Measurements from ENCODE around the gene KRTAP1-4. TPM values are rescaled to one million over a fixed set of nuclear protein-coding genes. Genes with fewer than 3 reads are reported as not detected.

KRTAP1-4 gene
- total RNA-seq, 1 donor from 2014 or later: not detected

Other genes starting within 250 kb of the KRTAP1-4 start
- 1.2 TPM for gene KRT27, start 247.6 kb downstream of the KRTAP1-4 start, total RNA-seq
- gene KRT28, start 230.2 kb downstream of the KRTAP1-4 start, total RNA-seq: not detected
- 34.1 TPM for gene KRT10, start 207.6 kb downstream of the KRTAP1-4 start, total RNA-seq
- not detected for gene KRT12, start 163.0 kb downstream of the KRTAP1-4 start, total RNA-seq
- not detected for gene KRT20, start 145.0 kb downstream of the KRTAP1-4 start, total RNA-seq
- gene KRT23, start 92.5 kb downstream of the KRTAP1-4 start, total RNA-seq: 0.53 TPM
- not detected for gene KRT39, start 63.2 kb downstream of the KRTAP1-4 start, total RNA-seq
- not detected for gene KRT40, start 45.9 kb downstream of the KRTAP1-4 start, total RNA-seq
- not detected for gene KRTAP3-3, start 36.0 kb downstream of the KRTAP1-4 start, total RNA-seq
- not detected for gene KRTAP3-2, start 30.3 kb downstream of the KRTAP1-4 start, total RNA-seq
- gene KRTAP3-1, start 21.1 kb downstream of the KRTAP1-4 start, total RNA-seq: not detected
- not detected for gene KRTAP1-5, start 3.0 kb downstream of the KRTAP1-4 start, total RNA-seq
- not detected for gene KRTAP1-3, start 4.7 kb upstream of the KRTAP1-4 start, total RNA-seq
- gene KRTAP1-1, start 11.3 kb upstream of the KRTAP1-4 start, total RNA-seq: not detected
- gene KRTAP2-1, start 17.1 kb upstream of the KRTAP1-4 start, total RNA-seq: not detected
- gene KRTAP2-2, start 25.0 kb upstream of the KRTAP1-4 start, total RNA-seq: not detected
- not detected for gene KRTAP2-3, start 29.9 kb upstream of the KRTAP1-4 start, total RNA-seq
- gene KRTAP2-4, start 35.7 kb upstream of the KRTAP1-4 start, total RNA-seq: not detected
- gene KRTAP4-7, start 54.0 kb upstream of the KRTAP1-4 start, total RNA-seq: not detected
- not detected for gene KRTAP4-8, start 67.9 kb upstream of the KRTAP1-4 start, total RNA-seq
- not detected for gene KRTAP4-16, start 72.0 kb upstream of the KRTAP1-4 start, total RNA-seq
- gene KRTAP4-9, start 75.2 kb upstream of the KRTAP1-4 start, total RNA-seq: not detected
- gene KRTAP4-11, start 88.2 kb upstream of the KRTAP1-4 start, total RNA-seq: not detected
- gene KRTAP4-12, start 94.0 kb upstream of the KRTAP1-4 start, total RNA-seq: not detected
- not detected for gene KRTAP4-6, start 110.3 kb upstream of the KRTAP1-4 start, total RNA-seq
- not detected for gene KRTAP4-5, start 119.6 kb upstream of the KRTAP1-4 start, total RNA-seq
- not detected for gene KRTAP4-4, start 130.6 kb upstream of the KRTAP1-4 start, total RNA-seq
- not detected for gene KRTAP4-3, start 138.0 kb upstream of the KRTAP1-4 start, total RNA-seq
- gene KRTAP4-2, start 148.0 kb upstream of the KRTAP1-4 start, total RNA-seq: not detected
- gene KRTAP4-1, start 154.7 kb upstream of the KRTAP1-4 start, total RNA-seq: not detected
- not detected for gene KRTAP9-1, start 159.7 kb upstream of the KRTAP1-4 start, total RNA-seq
- not detected for gene KRTAP9-2, start 196.5 kb upstream of the KRTAP1-4 start, total RNA-seq
- not detected for gene KRTAP9-3, start 202.3 kb upstream of the KRTAP1-4 start, total RNA-seq
- not detected for gene KRTAP9-8, start 207.8 kb upstream of the KRTAP1-4 start, total RNA-seq
- not detected for gene KRTAP9-4, start 219.5 kb upstream of the KRTAP1-4 start, total RNA-seq
- gene KRTAP9-9, start 225.2 kb upstream of the KRTAP1-4 start, total RNA-seq: not detected
- not detected for gene KRTAP9-6, start 235.2 kb upstream of the KRTAP1-4 start, total RNA-seq
- gene KRTAP9-7, start 245.5 kb upstream of the KRTAP1-4 start, total RNA-seq: not detected

All from sciatic nerve (tissue), 1 donor.